GM19025 (cell line): Measurements from ENCODE around the gene KANK4.
"Not testable (repeated sequence)": the region's sequence is repeated elsewhere in the genome, so short reads cannot be mapped to it uniquely, and the experiment has no call there.

Experiments
- ATAC-seq: cut with Tn5 transposase; IDR thresholded peaks from one replicate; pipeline ENCODE4 v1.9.1; 2021; ENCODE audit warnings: mild to moderate bottlenecking, low read depth, moderate library complexity; ENCODE audit not compliant: unreplicated experiment

KANK4 gene

GRCh38 chr1:62276791-62277190 lies 42.4 kb downstream of the KANK4 start:
- no peak for ATAC-seq

- no peak for ATAC-seq
These were observed 44.4 kb downstream of the KANK4 start for GRCh38 chr1:62274496-62275485.

- ATAC-seq = no peak
These were observed 45.3 kb downstream of the KANK4 start for GRCh38 chr1:62273953-62274352.

- peak; percentile 68 for ATAC-seq
These were observed 47.1 kb downstream of the KANK4 start for GRCh38 chr1:62271948-62272728.

- ATAC-seq = no peak
These were observed 48.1 kb downstream of the KANK4 start for GRCh38 chr1:62271134-62271533.

- no peak for ATAC-seq
These were observed 49.3 kb downstream of the KANK4 start for GRCh38 chr1:62269851-62270495.

- ATAC-seq = no peak
These were observed 49.8 kb downstream of the KANK4 start for GRCh38 chr1:62269439-62269838.

GRCh38 chr1:62268315-62268714 lies 50.9 kb downstream of the KANK4 start:
- ATAC-seq = no peak

GRCh38 chr1:62265956-62266935 lies 53.0 kb downstream of the KANK4 start:
- ATAC-seq = no peak

- ATAC-seq = no peak
These were observed 55.4 kb downstream of the KANK4 start for GRCh38 chr1:62263814-62264353.

GRCh38 chr1:62263006-62263813 lies 56.0 kb downstream of the KANK4 start:
- no peak for ATAC-seq

- ATAC-seq = no peak
These were observed 58.5 kb downstream of the KANK4 start for GRCh38 chr1:62260688-62261087.

- no peak for ATAC-seq
These were observed 59.7 kb downstream of the KANK4 start for GRCh38 chr1:62259551-62259950.

- no peak for ATAC-seq
These were observed 69.0 kb downstream of the KANK4 start for GRCh38 chr1:62250126-62250726.

GRCh38 chr1:62247391-62248168 lies 71.7 kb downstream of the KANK4 start:
- ATAC-seq = no peak

GRCh38 chr1:62245201-62245600 lies 74.0 kb downstream of the KANK4 start:
- ATAC-seq = no peak

GRCh38 chr1:62244380-62244779 lies 74.9 kb downstream of the KANK4 start:
- ATAC-seq = not testable (repeated sequence)
